Astrocyte (in vitro differentiated cells and primary cell): ENCODE data around the gene MAN1C1. TPM values are rescaled to one million over a fixed set of nuclear protein-coding genes. Genes with fewer than 3 reads are reported as not detected.

Source experiments
- DNase-seq: peaks from one replicate; pipeline ENCODE4 v3.0.0-alpha.2; 2010; ENCODE audit warnings: low read depth
- FAIRE-seq: peaks from 2 replicates; lab custom pipeline; 2011; peaks lifted over from hg19 to GRCh38; lab: Jason Lieb, UNC
- H2AFZ ChIP-seq: 2 replicates; pipeline ENCODE4 v1.6.0; 2012; ENCODE audit warnings: low read depth, low read length, inconsistent platforms
- H3K27ac ChIP-seq: 2 replicates; pipeline ENCODE4 v1.5.1; 2011; ENCODE audit warnings: low read depth, low read length, inconsistent platforms
- H3K27me3 ChIP-seq: 2 replicates; pipeline ENCODE4 v1.6.0; 2011; ENCODE audit warnings: low read length, inconsistent platforms; ENCODE audit not compliant: insufficient read depth
- H3K36me3 ChIP-seq: 2 replicates; pipeline ENCODE4 v1.5.1; 2011; ENCODE audit warnings: low read length, inconsistent platforms; ENCODE audit not compliant: insufficient read depth
- H3K4me1 ChIP-seq: 2 replicates; pipeline ENCODE4 v1.5.1; 2011; ENCODE audit warnings: low read length, inconsistent platforms; ENCODE audit not compliant: insufficient read depth
- H3K4me2 ChIP-seq: 2 replicates; pipeline ENCODE4 v1.6.0; 2012; ENCODE audit warnings: low read length, inconsistent platforms
- H3K4me3 ChIP-seq: 2 replicates; pipeline ENCODE4 v1.5.1; 2011; ENCODE audit warnings: low read depth, mild to moderate bottlenecking, low read length, inconsistent platforms; ENCODE audit not compliant: insufficient read depth
- H3K79me2 ChIP-seq: 2 replicates; pipeline ENCODE4 v1.6.0; 2012; ENCODE audit warnings: mild to moderate bottlenecking, low read length, inconsistent platforms; ENCODE audit not compliant: insufficient read depth
- H3K9ac ChIP-seq: 2 replicates; pipeline ENCODE4 v1.6.0; 2012; ENCODE audit warnings: mild to moderate bottlenecking, low read length, inconsistent platforms
- H3K9me3 ChIP-seq: 2 replicates; pipeline ENCODE4 v1.5.1; 2012; ENCODE audit warnings: low read depth, mild to moderate bottlenecking, low read length, inconsistent platforms; ENCODE audit not compliant: insufficient read depth
- H4K20me1 ChIP-seq: 2 replicates; pipeline ENCODE4 v1.6.0; 2012; ENCODE audit warnings: low read length, inconsistent platforms; ENCODE audit not compliant: insufficient read depth
- H3K27ac Mint-ChIP-seq: one replicate; pipeline ENCODE4 v1.8.0; 2021; ENCODE audit warnings: mild to moderate bottlenecking, mixed read lengths; ENCODE audit not compliant: unreplicated experiment
- H3K27me3 Mint-ChIP-seq: one replicate; pipeline ENCODE4 v1.8.0; 2021; ENCODE audit warnings: low read depth, mixed read lengths; ENCODE audit not compliant: unreplicated experiment
- H3K36me3 Mint-ChIP-seq: one replicate; pipeline ENCODE4 v1.8.0; 2021; ENCODE audit warnings: low read depth, mixed read lengths; ENCODE audit not compliant: unreplicated experiment
- H3K4me1 Mint-ChIP-seq: one replicate; pipeline ENCODE4 v1.8.0; 2021; ENCODE audit warnings: low read depth, mixed read lengths; ENCODE audit not compliant: unreplicated experiment
- H3K4me3 Mint-ChIP-seq: one replicate; pipeline ENCODE4 v1.8.0; 2021; ENCODE audit warnings: mild to moderate bottlenecking, moderate library complexity, mixed read lengths; ENCODE audit not compliant: unreplicated experiment
- H3K9me3 Mint-ChIP-seq: one replicate; pipeline ENCODE4 v1.8.0; 2021; ENCODE audit warnings: mild to moderate bottlenecking, mixed read lengths; ENCODE audit not compliant: unreplicated experiment
- EZH2 ChIP-seq: IDR thresholded peaks from 2 replicates; pipeline ENCODE4 v1.6.1; 2012; ENCODE audit warnings: mild to moderate bottlenecking, low read length, inconsistent platforms; ENCODE audit not compliant: insufficient read depth
- total RNA-seq: library from RNA; stranded (reverse); gene quantifications from 2 replicates; pipeline ENCODE4 v1.2.1, GENCODE V29; 2021
- TF ChIP-seq, protein P1 (sequence below): IDR thresholded peaks from 2 replicates; pipeline ENCODE4 v1.5.1; 2011; ENCODE audit warnings: low read depth, mild to moderate bottlenecking, inconsistent platforms, low read length, moderate library complexity; ENCODE audit not compliant: insufficient read depth

Gene MAN1C1
- total RNA-seq, 1 donor from 2014 or later, result 0.86 TPM

DNA sequence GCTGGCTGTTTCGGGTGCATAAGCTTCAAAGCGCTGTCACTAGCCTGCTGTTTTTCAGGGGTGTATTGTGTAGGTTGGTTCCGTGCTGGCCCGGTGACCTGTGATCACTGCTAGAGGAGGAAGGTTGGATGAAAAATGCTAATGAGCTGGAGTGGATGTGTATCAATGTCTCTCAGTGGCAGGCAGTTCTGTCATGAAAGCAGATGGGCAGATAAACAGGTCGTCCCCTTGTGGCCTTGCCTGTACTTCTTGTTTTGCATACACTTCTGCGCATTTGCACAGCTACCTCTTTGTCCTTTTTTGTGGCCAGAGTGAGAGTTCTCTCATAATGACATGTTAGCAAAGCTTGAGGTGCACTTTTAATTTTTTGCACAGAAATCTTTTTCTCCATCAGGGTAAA lies 186.3 kb downstream of the MAN1C1 start:
- peaks cover 28% of the 10 kb centered on the region for H3K4me1 ChIP-seq
- H3K4me3 ChIP-seq, result no peak overlapping the region
- Mint-ChIP-seq H3K27ac (no peak overlapping the region), H3K36me3 (peaks cover 11% of the 10 kb centered on the region), H3K9me3 (no peaks in the 10 kb centered on the region), H3K27me3 (peaks cover 2% of the 10 kb centered on the region), H3K4me1 (peaks cover 9% of the 10 kb centered on the region), H3K4me3 (no peak overlapping the region)
- TF ChIP-seq, protein P1, sequence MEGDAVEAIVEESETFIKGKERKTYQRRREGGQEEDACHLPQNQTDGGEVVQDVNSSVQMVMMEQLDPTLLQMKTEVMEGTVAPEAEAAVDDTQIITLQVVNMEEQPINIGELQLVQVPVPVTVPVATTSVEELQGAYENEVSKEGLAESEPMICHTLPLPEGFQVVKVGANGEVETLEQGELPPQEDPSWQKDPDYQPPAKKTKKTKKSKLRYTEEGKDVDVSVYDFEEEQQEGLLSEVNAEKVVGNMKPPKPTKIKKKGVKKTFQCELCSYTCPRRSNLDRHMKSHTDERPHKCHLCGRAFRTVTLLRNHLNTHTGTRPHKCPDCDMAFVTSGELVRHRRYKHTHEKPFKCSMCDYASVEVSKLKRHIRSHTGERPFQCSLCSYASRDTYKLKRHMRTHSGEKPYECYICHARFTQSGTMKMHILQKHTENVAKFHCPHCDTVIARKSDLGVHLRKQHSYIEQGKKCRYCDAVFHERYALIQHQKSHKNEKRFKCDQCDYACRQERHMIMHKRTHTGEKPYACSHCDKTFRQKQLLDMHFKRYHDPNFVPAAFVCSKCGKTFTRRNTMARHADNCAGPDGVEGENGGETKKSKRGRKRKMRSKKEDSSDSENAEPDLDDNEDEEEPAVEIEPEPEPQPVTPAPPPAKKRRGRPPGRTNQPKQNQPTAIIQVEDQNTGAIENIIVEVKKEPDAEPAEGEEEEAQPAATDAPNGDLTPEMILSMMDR, result no peak
- TF ChIP-seq EZH2, result no peak
- DNase-seq (no peak), FAIRE-seq (no peak)
- H3K27ac ChIP-seq, result no peak overlapping the region
- H3K9me3 ChIP-seq, result no peaks in the 10 kb centered on the region
- H3K9ac ChIP-seq, result no peak overlapping the region
- no peak overlapping the region for H3K4me2 ChIP-seq
- H3K79me2 ChIP-seq, result peaks cover 15% of the 10 kb centered on the region
- H2AFZ ChIP-seq, result no peak overlapping the region
- no peaks in the 10 kb centered on the region for H3K27me3 ChIP-seq
- peaks cover 26% of the 10 kb centered on the region for H4K20me1 ChIP-seq
- peaks cover 5% of the 10 kb centered on the region for H3K36me3 ChIP-seq

DNA sequence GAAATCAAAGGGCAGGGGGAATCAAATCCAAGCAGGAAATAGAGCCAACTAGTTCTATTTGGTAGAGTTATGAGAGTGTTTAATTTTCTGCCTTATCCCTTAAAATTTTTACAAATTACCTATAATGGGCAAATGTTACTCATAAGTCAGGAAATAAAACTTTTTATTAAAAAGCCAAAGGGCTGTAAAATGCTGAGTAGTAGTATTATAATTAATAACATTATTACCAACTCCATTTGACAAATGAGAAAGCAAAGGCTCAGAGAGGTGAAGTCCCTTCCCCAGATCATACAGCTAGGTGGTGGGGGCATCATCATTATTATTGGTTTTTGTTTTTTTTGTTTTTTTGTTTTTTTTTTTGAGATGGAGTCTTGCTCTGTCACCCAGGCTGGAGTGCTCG lies 186.8 kb downstream of the MAN1C1 start:
- peaks cover 28% of the 10 kb centered on the region for H3K4me1 ChIP-seq

More for the DNA sequence above, 186.8 kb downstream of the MAN1C1 start:
- H3K27me3 Mint-ChIP-seq, result no peaks in the 10 kb centered on the region
- Histone ChIP-seq H3K79me2 (peaks cover 15% of the 10 kb centered on the region), H3K27me3 (no peaks in the 10 kb centered on the region), H3K27ac (no peak overlapping the region), H3K4me2 (no peak overlapping the region), H3K36me3 (peaks cover 5% of the 10 kb centered on the region), H3K4me3 (no peak overlapping the region), H3K9ac (no peak overlapping the region), H2AFZ (no peak overlapping the region), H4K20me1 (peaks cover 26% of the 10 kb centered on the region), H3K9me3 (no peaks in the 10 kb centered on the region)
- H3K9me3 Mint-ChIP-seq, result no peaks in the 10 kb centered on the region
- DNase-seq, result no peak
- TF ChIP-seq EZH2, result no peak
- TF ChIP-seq, protein P1, result no peak
- peaks cover 11% of the 10 kb centered on the region for H3K36me3 Mint-ChIP-seq
- FAIRE-seq, result no peak
- peaks cover 9% of the 10 kb centered on the region for H3K4me1 Mint-ChIP-seq
- H3K4me3 Mint-ChIP-seq, result no peak overlapping the region
- no peak overlapping the region for H3K27ac Mint-ChIP-seq
